ENCODE measurements around the gene OSBPL3. TPM values are rescaled to one million over a fixed set of nuclear protein-coding genes. Genes with fewer than 3 reads are reported as not detected.

The OSBPL3 gene
- polyA plus RNA-seq, 1 experiment = 26.5 TPM

- POLR2A ChIA-PET = no interaction called here
- CTCF ChIA-PET = interaction anchor here (0.6 to 1.8 kb wide), 6 partner anchors 9 to 345 kb away, joined by 3 to 7 read pairs (median 4); no protein-coding TSS in a partner anchor
- TF ChIP-seq CTCF (IDR thresholded peaks at IDR 0.05; ENCODE audit: insufficient read depth, low read depth, low read length) = no peak
- H3K36me3 ChIP-seq (ENCODE audit: control insufficient read depth, insufficient read depth, low read length) = peaks cover 1% of the 10 kb centered on the region
- H3K4me3 ChIP-seq (ENCODE audit: low read depth, low read length) = no peak overlapping the region
- no peak for DNase-seq (ENCODE audit: low read depth)
- H3K27me3 ChIP-seq (ENCODE audit: control insufficient read depth, insufficient read depth, low read length) = no peaks in the 10 kb centered on the region
These were observed 228.5 kb downstream of the OSBPL3 start for GRCh38 chr7:24751484-24751883.

- DNase-seq (ENCODE audit: low read depth) = no peak
- Histone ChIP-seq H3K27me3 (ENCODE audit: control insufficient read depth, insufficient read depth, low read length) (no peaks in the 10 kb centered on the region), H3K4me3 (ENCODE audit: low read depth, low read length) (no peak overlapping the region), H3K36me3 (ENCODE audit: control insufficient read depth, insufficient read depth, low read length) (peaks cover 1% of the 10 kb centered on the region)
- TF ChIP-seq CTCF (IDR thresholded peaks at IDR 0.05; ENCODE audit: insufficient read depth, low read depth, low read length) = no peak
- ChIA-PET POLR2A (no interaction called here), CTCF (interaction anchor here (1.5 to 1.8 kb wide), 2 partner anchors 16 to 343 kb away, joined by 4 to 5 read pairs; no protein-coding TSS in a partner anchor)
These were observed 229.4 kb downstream of the OSBPL3 start for GRCh38 chr7:24750441-24751055.

GRCh38 chr7:24748521-24748920 lies 231.5 kb downstream of the OSBPL3 start:
- CTCF ChIA-PET = interaction anchor here (0.6 to 0.7 kb wide), 2 partner anchors 68 to 136 kb away, joined by 3 read pairs; no protein-coding TSS in a partner anchor
- Histone ChIP-seq H3K4me3 (ENCODE audit: low read depth, low read length) (no peak overlapping the region), H3K27me3 (ENCODE audit: control insufficient read depth, insufficient read depth, low read length) (no peaks in the 10 kb centered on the region), H3K36me3 (ENCODE audit: control insufficient read depth, insufficient read depth, low read length) (peaks cover 4% of the 10 kb centered on the region)
- TF ChIP-seq CTCF (IDR thresholded peaks at IDR 0.05; ENCODE audit: insufficient read depth, low read depth, low read length) = no peak
- POLR2A ChIA-PET = no interaction called here
- DNase-seq (ENCODE audit: low read depth) = no peak

Other genes starting within 250 kb of the OSBPL3 start
- gene GSDME, start 222.7 kb downstream of the OSBPL3 start, polyA plus RNA-seq (2011; rRNA removed) = 44.3 and 47.2 TPM in 2 replicates
- 19.4 and 55.1 TPM in 2 replicates for gene CYCS, start 145.1 kb upstream of the OSBPL3 start, polyA plus RNA-seq (2011; rRNA removed)
- gene NPVF, start 248.3 kb upstream of the OSBPL3 start, polyA plus RNA-seq (2011; rRNA removed) = not detected in 2 replicates